ENCODE measurements around the gene RIC3.
A peak's percentile ranks its signal among the peaks of the same experiment; 100 is the strongest.

The RIC3 gene

DNA sequence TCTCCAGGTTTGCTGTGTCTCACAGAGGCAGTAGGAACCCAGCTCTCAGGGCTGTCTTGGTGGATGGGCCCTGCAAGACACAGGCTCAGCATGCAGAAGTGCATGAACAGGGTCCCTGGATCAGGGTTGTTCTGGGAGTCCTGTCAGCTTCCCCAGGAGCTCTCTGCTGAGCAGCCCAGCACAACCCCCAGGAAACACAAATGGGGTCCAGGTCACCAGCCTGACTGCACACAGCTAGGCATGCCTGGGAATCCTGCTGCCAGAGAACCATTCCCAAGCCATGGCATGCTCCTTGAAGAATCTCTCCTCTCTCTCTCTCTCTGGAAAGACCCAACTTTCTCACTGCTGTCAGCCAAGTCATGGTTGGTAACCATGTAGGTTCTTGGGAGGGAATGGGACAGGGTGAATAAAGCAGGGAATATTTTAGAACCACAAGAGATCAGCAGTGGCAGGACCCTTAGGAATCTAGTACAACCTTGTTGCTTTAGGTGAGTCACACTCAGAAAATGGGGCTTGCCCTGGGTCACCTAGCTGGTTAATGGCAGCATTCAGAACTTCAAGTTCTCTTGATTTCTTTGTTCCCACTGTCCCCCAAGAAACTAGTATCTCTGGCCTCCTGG, 66.4 kb downstream of the RIC3 start:
- no peak for DNase-seq (ENCODE audit: low spot score)

GRCh38 chr11:8101421-8101820, 67.4 kb downstream of the RIC3 start:
- DNase-seq (ENCODE audit: low spot score): no peak

- DNase-seq (ENCODE audit: low spot score): no peak
These were observed 68.2 kb downstream of the RIC3 start for GRCh38 chr11:8100605-8101004.

GRCh38 chr11:8100158-8100557, 68.7 kb downstream of the RIC3 start:
- no peak for DNase-seq (ENCODE audit: low spot score)

GRCh38 chr11:8099291-8099899, 69.4 kb downstream of the RIC3 start:
- DNase-seq (ENCODE audit: low spot score): peak; percentile 70

DNA sequence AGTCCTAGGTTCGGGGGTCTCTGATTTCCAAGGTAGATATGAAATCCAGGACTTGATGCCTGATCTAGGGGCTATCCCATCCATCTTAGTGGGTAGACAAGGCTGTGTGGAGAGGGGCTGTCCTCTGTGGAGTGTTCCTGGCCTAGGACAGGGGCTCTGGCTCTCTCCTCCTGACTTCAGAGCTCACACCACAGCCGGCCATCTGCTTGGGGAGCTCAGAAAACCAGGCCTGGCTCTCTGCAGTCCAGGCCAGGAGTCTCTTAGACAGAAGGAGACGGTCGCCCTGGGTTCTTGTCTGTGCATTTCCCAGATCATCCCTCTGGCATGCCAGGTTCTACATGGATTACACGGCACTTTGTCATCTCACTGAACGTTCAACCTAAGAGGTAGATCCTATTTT, 69.9 kb downstream of the RIC3 start:
- DNase-seq (ENCODE audit: low spot score): no peak

DNA sequence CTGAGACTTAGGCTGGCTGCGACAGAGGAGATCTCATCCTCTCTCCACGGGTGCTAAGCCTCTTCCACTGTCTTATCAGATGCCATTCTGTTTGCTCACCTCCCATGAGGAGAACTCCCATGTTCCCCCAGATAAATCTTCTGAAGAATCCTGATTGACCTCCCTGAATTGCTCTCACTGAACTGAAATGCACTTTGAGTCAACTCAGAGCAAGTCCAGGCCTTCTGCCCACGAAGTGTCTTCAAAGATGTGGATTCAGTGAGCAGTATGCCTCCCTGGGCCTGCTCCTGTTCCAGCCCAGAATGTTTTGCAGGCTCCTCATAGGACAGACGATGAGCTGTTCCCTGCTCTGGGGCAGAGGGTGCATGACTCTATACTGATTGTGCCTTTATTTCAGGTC, 70.5 kb downstream of the RIC3 start:
- DNase-seq (ENCODE audit: low spot score): peak; percentile 70

DNA sequence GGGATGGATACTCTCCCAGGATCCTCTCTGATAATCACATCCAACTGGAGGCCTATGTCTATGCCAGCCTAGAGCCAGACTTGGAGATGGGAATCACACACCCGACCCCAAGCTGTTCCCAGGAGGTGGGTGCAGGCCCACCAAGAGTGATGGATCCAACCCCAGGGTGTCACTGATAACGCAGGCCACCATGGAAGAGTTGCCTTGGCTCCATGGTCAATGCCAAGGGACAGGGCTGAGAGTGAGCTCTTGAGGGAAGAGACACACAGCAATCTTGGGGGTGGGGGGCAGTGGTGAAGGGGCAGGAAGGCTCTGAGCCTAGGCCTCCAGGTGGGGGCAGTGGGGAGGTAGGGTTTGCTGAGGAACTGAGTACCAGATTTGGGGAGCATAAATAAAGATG, 70.9 kb downstream of the RIC3 start:
- no peak for DNase-seq (ENCODE audit: low spot score)

GRCh38 chr11:8097468-8097867, 71.4 kb downstream of the RIC3 start:
- DNase-seq (ENCODE audit: low spot score): no peak

DNA sequence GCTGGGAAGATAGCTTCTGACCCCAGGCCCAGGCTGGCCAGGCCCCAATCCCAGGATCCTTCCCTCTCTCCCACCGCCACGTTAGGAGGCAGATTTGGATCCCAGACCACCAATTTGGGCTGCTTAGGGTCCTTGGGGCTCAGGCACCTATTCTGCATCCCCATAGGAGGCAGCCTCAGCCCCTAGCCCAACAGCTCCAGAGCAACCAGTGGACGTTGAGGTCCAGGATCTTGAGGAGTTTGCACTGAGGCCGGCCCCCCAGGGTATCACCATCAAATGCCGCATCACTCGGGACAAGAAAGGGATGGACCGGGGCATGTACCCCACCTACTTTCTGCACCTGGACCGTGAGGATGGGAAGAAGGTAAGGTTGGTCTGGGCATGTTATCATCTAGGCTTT, 71.8 kb downstream of the RIC3 start:
- DNase-seq (ENCODE audit: low spot score): no peak

- no peak for DNase-seq (ENCODE audit: low spot score)
These were observed 72.2 kb downstream of the RIC3 start for GRCh38 chr11:8096575-8096974.

- DNase-seq (ENCODE audit: low spot score): no peak
These were observed 72.9 kb downstream of the RIC3 start for GRCh38 chr11:8095806-8096522.

DNA sequence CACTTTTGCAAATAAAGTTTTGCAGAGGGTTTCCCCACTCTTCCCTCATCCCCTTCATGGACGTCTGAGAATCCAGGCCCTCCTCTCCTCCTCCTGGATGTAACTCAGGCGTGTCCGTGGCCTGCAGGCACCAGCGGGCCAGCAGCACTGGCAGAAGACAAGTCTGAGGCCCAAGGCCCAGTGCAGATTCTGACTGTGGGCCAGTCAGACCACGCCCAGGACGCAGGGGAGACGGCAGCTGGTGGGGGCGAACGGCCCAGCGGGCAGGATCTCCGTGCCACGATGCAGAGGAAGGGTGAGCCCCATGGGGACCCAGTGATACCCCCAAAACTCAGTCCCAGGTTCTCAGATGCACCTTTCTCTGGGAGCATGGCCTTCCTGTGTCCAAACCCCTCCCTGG, 73.5 kb downstream of the RIC3 start:
- DNase-seq (ENCODE audit: low spot score): no peak

DNA sequence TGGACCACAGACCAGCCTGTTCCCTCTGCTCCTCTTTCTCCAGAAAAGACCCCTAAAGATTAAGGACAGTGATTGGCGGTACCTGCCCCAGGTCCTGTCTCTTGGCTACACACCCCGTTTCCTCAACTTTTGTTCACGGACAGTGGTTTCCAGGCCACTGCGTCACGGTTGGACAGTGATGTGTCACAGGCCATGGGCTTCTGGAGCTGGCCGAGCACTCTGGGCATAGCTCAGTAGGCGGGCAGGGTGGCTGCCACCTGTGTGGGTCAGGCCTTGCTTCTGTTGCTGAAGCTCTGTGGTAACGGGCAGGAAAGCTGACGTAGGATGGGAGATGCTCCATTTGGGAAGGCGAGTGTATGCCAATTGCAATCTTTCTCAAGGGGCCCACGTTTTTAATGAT, 74.2 kb downstream of the RIC3 start:
- no peak for DNase-seq (ENCODE audit: low spot score)

- no peak for DNase-seq (ENCODE audit: low spot score)
These were observed 74.8 kb downstream of the RIC3 start for GRCh38 chr11:8093931-8094575.

DNA sequence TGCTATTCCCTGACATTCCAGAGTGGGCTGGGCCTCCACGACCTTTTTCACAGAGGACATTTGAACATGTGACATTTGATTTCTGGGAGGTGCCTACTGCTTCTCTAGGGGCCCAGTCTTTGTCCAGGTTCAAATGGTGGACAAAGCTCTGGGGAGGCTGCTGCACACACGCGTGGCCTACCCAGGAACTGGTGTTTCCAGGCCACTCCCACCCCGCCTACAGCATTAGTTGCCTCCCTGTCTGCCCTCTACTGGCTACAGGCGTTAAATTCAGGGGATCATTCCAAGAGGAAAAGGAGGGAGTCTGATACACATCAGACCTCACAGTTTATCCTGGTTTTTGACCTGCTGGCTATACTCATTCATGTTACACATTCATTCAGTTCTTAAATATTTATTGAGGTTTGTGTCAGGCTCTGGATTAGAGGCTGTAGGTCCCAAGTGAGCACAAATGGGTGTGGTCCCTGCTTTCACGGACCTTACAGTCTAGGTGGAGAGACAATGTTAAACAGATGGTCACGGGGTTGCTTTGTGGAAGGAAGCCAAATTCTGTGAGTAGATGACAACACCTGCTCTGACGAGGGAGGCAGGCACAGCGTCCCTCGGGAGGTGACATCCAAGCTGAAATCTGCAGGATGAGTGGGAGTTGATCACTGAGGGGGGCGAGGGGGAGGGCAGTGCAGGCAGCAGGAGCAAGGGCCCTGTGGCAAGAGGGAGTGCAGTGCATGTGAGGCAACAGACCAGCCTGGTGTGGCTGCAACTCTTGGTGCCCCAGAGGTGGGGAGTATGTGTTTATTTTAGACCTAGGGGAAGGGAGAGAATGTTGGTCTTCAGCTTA, 76.0 kb downstream of the RIC3 start:
- peak; percentile 92 for DNase-seq (ENCODE audit: low spot score)

- DNase-seq (ENCODE audit: low spot score): no peak
These were observed 77.1 kb downstream of the RIC3 start for GRCh38 chr11:8091721-8092120.

- peak; percentile 54 for DNase-seq (ENCODE audit: low spot score)
These were observed 78.1 kb downstream of the RIC3 start for GRCh38 chr11:8090756-8091155.

DNA sequence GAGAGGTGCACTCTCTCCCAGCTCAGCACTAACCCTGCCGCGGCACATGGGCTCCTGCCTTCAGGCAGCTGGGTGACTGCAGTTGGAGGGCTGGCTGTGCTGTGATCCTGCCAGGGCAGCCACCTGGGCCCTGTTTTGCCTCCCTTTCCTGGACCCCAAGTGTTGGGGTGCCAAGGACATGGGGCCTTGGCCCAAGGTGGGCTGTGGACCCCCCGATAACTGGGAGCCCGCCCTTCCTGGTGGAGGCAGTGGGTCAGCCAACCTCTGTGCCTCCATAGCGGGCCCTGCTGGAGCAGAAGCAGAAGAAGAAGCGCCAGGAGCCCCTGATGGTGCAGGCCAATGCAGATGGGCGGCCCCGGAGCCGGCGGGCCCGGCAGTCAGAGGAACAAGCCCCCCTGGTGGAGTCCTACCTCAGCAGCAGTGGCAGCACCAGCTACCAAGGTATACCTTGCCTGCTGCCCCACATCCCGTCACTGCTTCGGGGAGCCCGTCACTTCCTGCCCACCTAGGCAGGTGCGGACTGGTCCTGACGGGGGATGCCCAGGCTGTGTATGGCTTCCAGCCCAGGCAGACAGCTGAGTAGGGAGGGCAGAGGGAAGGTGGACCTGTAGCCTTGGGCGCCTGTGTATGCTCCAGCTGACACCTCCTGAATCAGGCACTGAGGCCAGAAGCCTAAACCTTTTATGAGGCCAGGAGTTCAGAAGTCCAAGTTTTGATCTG, 78.9 kb downstream of the RIC3 start:
- DNase-seq (ENCODE audit: low spot score): no peak

DNA sequence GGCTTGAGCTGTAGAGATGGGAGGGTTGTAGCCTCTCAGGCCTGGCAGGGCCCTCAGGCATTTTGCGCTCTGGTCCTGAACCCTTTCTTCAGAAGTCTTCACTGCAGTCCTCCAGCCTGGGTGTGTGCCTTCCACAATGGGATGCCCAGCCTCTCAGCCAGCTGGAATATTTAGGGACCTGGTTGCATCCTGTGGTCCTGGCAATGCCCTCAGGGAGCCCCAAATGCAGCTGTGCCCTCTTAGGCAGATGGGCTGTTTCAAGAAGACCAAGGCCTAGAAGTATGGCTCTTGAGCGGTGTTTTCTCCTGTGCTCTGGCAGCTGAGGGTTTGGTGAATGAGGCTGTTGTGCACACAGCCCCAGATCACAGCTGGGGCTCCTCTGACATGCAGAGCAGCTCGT, 81.1 kb downstream of the RIC3 start:
- DNase-seq (ENCODE audit: low spot score): no peak

- DNase-seq (ENCODE audit: low spot score): no peak
These were observed 81.6 kb downstream of the RIC3 start for GRCh38 chr11:8087185-8087584.

GRCh38 chr11:8086571-8086970, 82.3 kb downstream of the RIC3 start:
- no peak for DNase-seq (ENCODE audit: low spot score)

All from hepatic stellate cell (primary cell).